ENCODE measurements around the gene RSPO3. TPM values are rescaled to one million over a fixed set of nuclear protein-coding genes. Genes with fewer than 3 reads are reported as not detected.
"Not testable (repeated sequence)": the region's sequence is repeated elsewhere in the genome, so short reads cannot be mapped to it uniquely, and the experiment has no call there.

The RSPO3 gene
- polyA plus RNA-seq, 1 donor from 2014 or later: not detected

- Mint-ChIP-seq H3K4me1 (no peaks in the 10 kb centered on the region), H3K27ac (no peak overlapping the region), H3K4me3 (no peak overlapping the region), H3K36me3 (no peaks in the 10 kb centered on the region), H3K27me3 (no peaks in the 10 kb centered on the region), H3K9me3 (no peaks in the 10 kb centered on the region)
Observed at GRCh38 chr6:127216810-127217789, 98.6 kb downstream of the RSPO3 start.

- Mint-ChIP-seq H3K9me3 (no peaks in the 10 kb centered on the region), H3K4me1 (no peaks in the 10 kb centered on the region), H3K36me3 (no peaks in the 10 kb centered on the region), H3K27me3 (peaks cover 8% of the 10 kb centered on the region), H3K27ac (no peak overlapping the region), H3K4me3 (no peak overlapping the region)
Observed at GRCh38 chr6:127219869-127220268, 101.4 kb downstream of the RSPO3 start.

- peaks cover 8% of the 10 kb centered on the region for H3K27me3 Mint-ChIP-seq
- H3K9me3 Mint-ChIP-seq: no peaks in the 10 kb centered on the region
- no peak overlapping the region for H3K27ac Mint-ChIP-seq
- no peaks in the 10 kb centered on the region for H3K36me3 Mint-ChIP-seq
- no peaks in the 10 kb centered on the region for H3K4me1 Mint-ChIP-seq
- H3K4me3 Mint-ChIP-seq: no peak overlapping the region
Observed at GRCh38 chr6:127221201-127221600, 102.7 kb downstream of the RSPO3 start.

- H3K9me3 Mint-ChIP-seq: no peaks in the 10 kb centered on the region
Observed at GRCh38 chr6:127222418-127222817, 103.9 kb downstream of the RSPO3 start.

GRCh38 chr6:127225497-127225896 is 107.0 kb downstream of the RSPO3 start:
- no peaks in the 10 kb centered on the region for H3K36me3 Mint-ChIP-seq
- no peak overlapping the region for H3K4me3 Mint-ChIP-seq
- no peaks in the 10 kb centered on the region for H3K4me1 Mint-ChIP-seq
- peaks cover 0 to 5% (median 2%) of the 10 kb centered on the region in 3 donors for H3K9me3 Mint-ChIP-seq
- H3K27ac Mint-ChIP-seq: no peak overlapping the region
- peaks cover 13% of the 10 kb centered on the region for H3K27me3 Mint-ChIP-seq

More at GRCh38 chr6:127222418-127222817, 103.9 kb downstream of the RSPO3 start:
- H3K4me1 Mint-ChIP-seq: no peaks in the 10 kb centered on the region
- no peak overlapping the region for H3K27ac Mint-ChIP-seq
- H3K27me3 Mint-ChIP-seq: peaks cover 8% of the 10 kb centered on the region
- no peak overlapping the region for H3K4me3 Mint-ChIP-seq
- no peaks in the 10 kb centered on the region for H3K36me3 Mint-ChIP-seq

GRCh38 chr6:127233819-127234218 is 115.3 kb downstream of the RSPO3 start:
- H3K9me3 Mint-ChIP-seq: peaks cover 1 to 16% (median 15%) of the 10 kb centered on the region in 3 donors
- H3K36me3 Mint-ChIP-seq, H3K27me3 Mint-ChIP-seq, H3K4me3 Mint-ChIP-seq, H3K27ac Mint-ChIP-seq, H3K4me1 Mint-ChIP-seq: not testable (repeated sequence)

GRCh38 chr6:127243501-127243900 is 125.0 kb downstream of the RSPO3 start:
- H3K27ac Mint-ChIP-seq: no peak overlapping the region
- peaks cover 0 to 2% (median 0%) of the 10 kb centered on the region in 3 donors for H3K9me3 Mint-ChIP-seq
- no peaks in the 10 kb centered on the region for H3K27me3 Mint-ChIP-seq
- no peak overlapping the region for H3K4me3 Mint-ChIP-seq
- no peaks in the 10 kb centered on the region for H3K4me1 Mint-ChIP-seq
- H3K36me3 Mint-ChIP-seq: no peaks in the 10 kb centered on the region

Other genes starting within 250 kb of the RSPO3 start
- gene RNF146, start 148.2 kb downstream of the RSPO3 start, polyA plus RNA-seq: 16.4 TPM
- gene ECHDC1, start 224.9 kb downstream of the RSPO3 start, polyA plus RNA-seq: 77.5 TPM

Data from IgD-negative memory B cell (primary cell).